ENCODE data around the gene CDYL2. TPM values are rescaled to one million over a fixed set of nuclear protein-coding genes. Genes with fewer than 3 reads are reported as not detected.

The CDYL2 gene
- total RNA-seq, 1 donor from 2014 or later: 5.7 TPM

Other genes with a start within 250 kb of the CDYL2 start
- gene CMC2, start 202.3 kb upstream of the CDYL2 start, total RNA-seq: 39.1 TPM
- gene CENPN, start 202.6 kb upstream of the CDYL2 start, total RNA-seq: 3.9 TPM
- 27.9 TPM for gene ATMIN, start 231.2 kb upstream of the CDYL2 start, total RNA-seq